HG02981 (cell line): Measurements from ENCODE around the gene ACTL8.

ENCODE experiments used
- ATAC-seq: cut with Tn5 transposase; IDR thresholded peaks from one replicate; pipeline ENCODE4 v1.9.1; 2021; ENCODE audit warnings: mild to moderate bottlenecking, moderate library complexity; ENCODE audit not compliant: unreplicated experiment

The ACTL8 gene

GRCh38 chr1:17755120-17755519 is at the start of gene ACTL8:
Gene ACTL8, plus strand, starts transcription at chr1:17755333. Its CDS starts 67,676 bp downstream, at chr1:17823009.
- no peak for ATAC-seq

GRCh38 chr1:17706445-17706844 is 48.7 kb upstream of the ACTL8 start:
- ATAC-seq, result no peak

GRCh38 chr1:17709981-17710380 is 45.2 kb upstream of the ACTL8 start:
- ATAC-seq, result no peak

- ATAC-seq, result no peak
Measured at GRCh38 chr1:17710889-17711576, 44.1 kb upstream of the ACTL8 start.

DNA sequence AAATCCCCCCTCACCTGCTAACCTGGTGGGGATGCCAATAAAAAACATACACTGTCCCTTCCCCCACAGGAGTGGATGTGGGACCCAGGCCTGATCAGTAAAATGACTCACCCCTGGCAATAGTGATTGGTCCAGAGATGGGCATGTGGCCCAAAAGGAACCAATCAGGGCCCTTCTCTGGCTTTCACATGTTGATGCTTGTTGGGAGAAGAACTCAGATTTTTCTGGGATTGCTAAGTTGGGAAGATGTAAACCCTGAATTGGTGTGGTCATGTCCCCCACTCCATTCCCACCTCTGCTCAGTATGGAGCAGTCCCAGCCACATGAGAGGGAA is 43.6 kb upstream of the ACTL8 start:
- no peak for ATAC-seq

- ATAC-seq, result no peak
Measured at GRCh38 chr1:17711941-17712340, 43.2 kb upstream of the ACTL8 start.

DNA sequence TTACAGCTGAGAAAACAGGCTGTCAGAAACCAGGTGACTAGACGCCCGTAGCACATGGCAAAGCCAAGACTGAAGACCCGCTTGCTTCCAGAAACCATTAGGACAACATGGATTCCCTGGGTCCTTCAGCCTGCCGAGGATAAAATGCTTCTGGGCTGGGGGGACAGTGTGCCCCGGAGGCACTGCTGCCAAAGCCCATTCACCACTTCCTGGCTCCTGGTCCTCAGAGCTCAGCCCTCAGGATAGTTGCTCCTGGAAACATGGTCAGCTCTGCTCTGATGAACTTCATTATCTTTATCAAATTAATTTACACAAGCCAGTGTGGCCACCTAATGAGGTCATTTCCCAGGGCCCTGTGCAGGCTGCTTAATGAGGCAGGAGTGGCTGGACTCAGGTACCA is 41.1 kb upstream of the ACTL8 start:
- ATAC-seq, result no peak

- no peak for ATAC-seq
Measured at GRCh38 chr1:17717594-17718535, 37.3 kb upstream of the ACTL8 start.

DNA sequence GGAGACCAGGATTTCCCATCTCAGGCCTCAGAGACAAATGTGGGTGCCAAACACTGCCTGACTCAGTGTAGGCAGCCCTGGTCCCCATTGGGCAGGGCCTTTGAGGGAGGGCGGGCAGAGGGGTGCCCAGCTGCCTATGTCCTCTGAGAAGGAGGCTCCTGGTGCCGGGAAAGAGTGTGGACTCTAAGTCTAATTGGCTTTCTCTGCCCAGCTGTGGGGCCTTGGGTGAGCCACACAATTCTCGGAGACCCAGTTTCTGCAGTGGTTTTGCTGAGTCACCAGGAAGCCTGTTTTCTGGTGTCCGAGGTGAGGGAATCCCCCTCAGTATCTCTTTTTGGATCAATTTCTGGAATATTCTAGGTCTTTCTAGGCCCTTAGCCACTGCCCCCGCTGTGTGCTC is 35.3 kb upstream of the ACTL8 start:
- no peak for ATAC-seq

DNA sequence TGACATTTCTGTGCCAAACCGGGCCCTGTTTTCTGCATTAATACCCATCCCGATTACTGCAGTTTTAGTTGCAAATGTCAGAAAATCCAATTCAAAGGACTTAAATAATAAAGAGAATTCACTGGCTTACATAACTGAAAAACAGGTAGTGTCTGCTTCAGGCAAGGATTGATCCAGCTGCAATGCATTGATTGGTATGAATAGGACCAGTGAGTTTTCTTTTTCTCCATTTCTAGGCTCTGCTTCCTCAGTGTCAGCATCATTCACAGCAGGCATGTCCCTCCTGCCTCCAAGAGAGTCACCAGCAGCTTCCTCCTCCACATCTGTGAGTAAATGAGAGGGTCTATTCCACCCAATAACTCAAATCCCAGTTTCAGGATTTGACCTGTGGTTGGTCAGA is 33.7 kb upstream of the ACTL8 start:
- no peak for ATAC-seq

- ATAC-seq, result no peak
Measured at GRCh38 chr1:17723684-17724083, 31.4 kb upstream of the ACTL8 start.

DNA sequence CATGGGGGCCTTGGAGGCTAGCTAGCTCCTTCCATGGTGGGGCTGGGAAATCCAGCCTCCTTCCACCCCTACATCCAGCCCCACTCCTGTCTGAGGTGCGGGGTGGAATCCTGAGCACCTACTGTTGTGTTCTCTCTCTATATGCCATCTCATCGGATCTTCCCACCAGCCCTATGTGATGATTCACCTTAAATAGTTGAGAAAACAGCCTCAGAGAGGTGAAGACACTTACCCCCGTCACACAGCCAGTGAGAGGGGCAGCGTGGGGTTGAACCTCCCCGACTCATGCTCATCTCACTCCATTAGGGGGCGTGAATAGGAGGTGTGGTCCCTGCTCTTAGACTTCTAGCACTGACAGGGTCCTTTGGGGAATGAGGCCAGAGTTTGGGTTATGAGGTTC is 31.0 kb upstream of the ACTL8 start:
- ATAC-seq, result no peak

DNA sequence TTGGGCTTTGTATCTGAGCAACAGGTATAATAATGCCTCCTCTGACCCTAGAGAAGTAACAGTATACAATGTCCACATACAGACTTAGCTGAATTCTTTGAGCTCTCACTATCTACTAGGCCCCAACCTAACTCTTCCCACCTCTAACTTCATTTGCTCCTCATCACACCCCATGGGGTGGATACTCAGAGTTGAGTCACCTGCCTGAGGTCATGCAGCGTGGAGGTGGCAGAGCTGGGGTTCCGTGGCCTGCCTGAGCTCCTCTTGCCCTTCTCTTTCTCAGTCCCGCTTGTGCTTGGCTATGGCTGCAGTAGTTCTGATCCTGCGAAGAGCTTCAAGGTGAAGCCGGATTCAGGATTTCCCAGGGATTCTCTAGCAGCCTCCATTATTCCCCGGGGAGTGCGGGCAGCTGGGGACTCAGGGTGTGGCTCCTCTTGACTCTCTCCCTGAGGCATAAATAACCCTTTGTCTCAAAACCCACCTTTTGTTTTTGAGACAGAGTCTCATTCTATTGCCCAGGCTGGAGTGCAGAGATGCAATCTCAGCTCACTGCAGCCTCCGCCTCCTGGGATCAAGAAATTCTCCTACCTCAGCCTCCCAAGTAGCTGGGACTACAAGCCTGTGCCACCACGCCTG is 29.9 kb upstream of the ACTL8 start:
- no peak for ATAC-seq

DNA sequence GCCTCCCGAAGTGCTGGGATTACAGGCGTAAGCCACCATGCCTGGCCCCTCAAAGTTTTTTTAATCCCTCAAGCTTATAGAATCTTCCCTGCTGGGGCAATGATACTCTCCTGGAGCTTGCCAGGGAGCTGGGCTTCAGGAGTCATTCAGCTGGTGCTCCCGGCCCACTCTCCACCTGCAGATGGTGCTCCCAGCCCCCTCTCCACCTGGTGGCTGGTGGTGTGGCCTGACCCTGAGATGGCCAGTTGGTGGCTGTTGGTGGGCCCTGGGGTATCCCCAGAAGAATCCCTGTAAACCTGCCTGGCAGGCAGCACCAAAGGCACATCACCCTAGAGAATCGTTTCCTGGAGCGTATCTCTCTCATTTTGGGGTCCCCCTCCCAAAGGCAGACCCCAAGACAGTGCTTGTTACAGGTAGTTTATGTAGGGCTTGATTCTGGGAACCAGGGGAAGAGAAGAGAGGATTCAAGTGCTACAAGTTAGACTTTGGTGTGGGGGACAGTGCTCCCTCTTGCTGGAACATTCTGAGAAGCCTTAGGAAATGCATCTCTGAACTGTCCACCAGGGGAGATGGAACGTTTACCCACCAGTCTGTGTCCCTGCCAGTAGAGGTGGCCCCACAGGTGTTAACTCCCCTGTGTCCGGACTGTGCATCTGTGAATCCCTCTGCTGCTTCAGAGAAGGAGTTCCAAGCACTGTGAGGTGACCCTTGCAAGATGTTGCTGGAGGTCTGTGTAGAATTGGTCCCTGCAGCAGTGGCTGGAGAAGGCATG is 29.1 kb upstream of the ACTL8 start:
- no peak for ATAC-seq

- no peak for ATAC-seq
Measured at GRCh38 chr1:17728123-17728712, 26.9 kb upstream of the ACTL8 start.

DNA sequence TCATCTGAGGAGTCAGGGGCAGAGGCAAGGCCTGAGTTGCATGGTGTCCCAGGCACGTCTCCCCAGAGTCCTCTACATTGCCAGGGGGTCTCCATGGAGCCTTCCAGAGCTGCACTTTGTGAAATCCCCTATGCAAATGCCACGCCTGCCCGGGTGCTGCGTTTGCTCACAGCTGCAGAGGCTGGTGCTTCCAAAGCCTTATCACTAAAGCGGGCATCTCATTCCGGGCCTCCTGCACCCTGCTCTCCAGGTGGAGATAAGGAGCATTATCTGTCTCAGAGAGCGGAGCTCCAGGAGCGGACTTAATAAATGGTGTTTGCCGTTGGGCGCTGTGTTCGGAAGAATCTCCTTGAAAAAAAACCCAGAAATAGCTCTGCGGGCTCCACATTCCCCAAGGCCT is 25.9 kb upstream of the ACTL8 start:
- no peak for ATAC-seq

DNA sequence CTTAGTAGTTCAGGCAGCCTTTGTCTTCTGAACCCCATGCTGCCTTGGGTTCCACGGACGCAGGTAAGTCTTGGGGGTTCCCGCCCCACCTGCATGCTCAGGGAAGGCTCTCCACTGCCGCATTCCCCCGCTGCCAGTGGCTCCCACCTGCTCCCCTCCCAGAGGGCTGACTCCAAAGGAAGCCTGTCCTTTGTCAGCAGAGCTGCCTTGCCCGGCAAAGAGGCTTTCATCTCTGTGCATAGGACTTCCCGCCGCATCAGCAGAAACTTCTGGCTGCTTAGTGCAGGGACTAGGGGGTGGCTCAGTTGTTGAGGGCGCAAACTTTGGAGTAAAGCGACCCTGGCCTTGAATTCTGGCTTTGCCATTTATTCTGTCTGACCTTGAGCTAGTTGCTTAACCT is 25.2 kb upstream of the ACTL8 start:
- no peak for ATAC-seq

GRCh38 chr1:17731460-17731859 is 23.7 kb upstream of the ACTL8 start:
- ATAC-seq, result no peak

DNA sequence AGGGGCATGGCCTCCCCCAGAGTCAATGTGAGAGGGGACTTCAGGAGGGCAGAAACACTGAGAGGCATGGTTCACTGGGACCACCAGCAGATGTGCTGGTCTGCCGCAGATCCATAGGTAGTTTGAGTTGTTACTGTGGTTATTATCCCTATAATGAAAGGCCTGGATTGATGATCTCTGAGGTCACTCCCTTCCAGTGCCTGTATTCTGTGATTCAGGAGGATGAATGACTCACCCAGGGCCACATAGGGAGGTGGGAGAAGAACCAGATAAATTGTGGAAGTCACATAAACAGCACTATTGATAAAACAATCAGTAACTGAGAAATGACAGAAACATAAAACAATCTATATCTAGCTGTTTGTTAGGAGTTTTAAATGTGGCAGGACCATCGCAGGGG is 22.7 kb upstream of the ACTL8 start:
- no peak for ATAC-seq

GRCh38 chr1:17733661-17734060 is 21.5 kb upstream of the ACTL8 start:
- no peak for ATAC-seq

- no peak for ATAC-seq
Measured at GRCh38 chr1:17734609-17735008, 20.5 kb upstream of the ACTL8 start.
